Lower lobe of right lung (tissue), 2 donors: ENCODE measurements around the gene AFAP1. TPM values are rescaled to one million over a fixed set of nuclear protein-coding genes. Genes with fewer than 3 reads are reported as not detected.

Source experiments
- ATAC-seq, 2 donors: fragments of 200-7000 bp; cut with Tn5 transposase; one replicate each; pipeline ENCODE4 v1.9.1; 2020 to 2022; ENCODE audit warnings: mild to moderate bottlenecking in 2 of 2, moderate library complexity in 2 of 2
- DNase-seq: peaks from one replicate; pipeline ENCODE4 v3.0.0-alpha.2; 2020
- H3K27ac ChIP-seq: fragments of 200-600 bp; one replicate; pipeline ENCODE4 v1.8.0; 2022
- H3K27me3 ChIP-seq: fragments of 200-600 bp; one replicate; pipeline ENCODE4 v1.8.0; 2022; ENCODE audit warnings: low read depth
- H3K36me3 ChIP-seq: fragments of 200-600 bp; one replicate; pipeline ENCODE4 v1.8.0; 2022; ENCODE audit warnings: mild to moderate bottlenecking
- H3K4me1 ChIP-seq: fragments of 200-600 bp; one replicate; pipeline ENCODE4 v1.8.0; 2022
- H3K4me3 ChIP-seq: fragments of 200-600 bp; one replicate; pipeline ENCODE4 v1.8.0; 2022; ENCODE audit warnings: mild to moderate bottlenecking
- H3K9me3 ChIP-seq: fragments of 200-600 bp; one replicate; pipeline ENCODE4 v1.8.0; 2022
- intact Hi-C: fragments of 100-400 bp; cut with DNase I; formaldehyde crosslinking; loops from one replicate; pipeline ENCODE4 v1.11.0; 2022
- total RNA-seq: library from RNA; stranded (reverse); fragmentation: NEBNext Ultra II Directional; extraction: Animal tissue kit (Norgen Biotek cat#: 25700); gene quantifications from one replicate; pipeline ENCODE4 v1.2.1, GENCODE V29; 2021
- TF ChIP-seq, protein P1 (sequence below): fragments of 200-600 bp; IDR thresholded peaks from one replicate; pipeline ENCODE4 v1.8.0; 2022; ENCODE audit warnings: antibody characterized with exemption, mild to moderate bottlenecking
- donor health status: DM: no; HTN: yes; CAD: no; lungs with severe emphysema.

Gene AFAP1
- total RNA-seq, 1 donor from 2014 or later: 21.0 TPM

DNA sequence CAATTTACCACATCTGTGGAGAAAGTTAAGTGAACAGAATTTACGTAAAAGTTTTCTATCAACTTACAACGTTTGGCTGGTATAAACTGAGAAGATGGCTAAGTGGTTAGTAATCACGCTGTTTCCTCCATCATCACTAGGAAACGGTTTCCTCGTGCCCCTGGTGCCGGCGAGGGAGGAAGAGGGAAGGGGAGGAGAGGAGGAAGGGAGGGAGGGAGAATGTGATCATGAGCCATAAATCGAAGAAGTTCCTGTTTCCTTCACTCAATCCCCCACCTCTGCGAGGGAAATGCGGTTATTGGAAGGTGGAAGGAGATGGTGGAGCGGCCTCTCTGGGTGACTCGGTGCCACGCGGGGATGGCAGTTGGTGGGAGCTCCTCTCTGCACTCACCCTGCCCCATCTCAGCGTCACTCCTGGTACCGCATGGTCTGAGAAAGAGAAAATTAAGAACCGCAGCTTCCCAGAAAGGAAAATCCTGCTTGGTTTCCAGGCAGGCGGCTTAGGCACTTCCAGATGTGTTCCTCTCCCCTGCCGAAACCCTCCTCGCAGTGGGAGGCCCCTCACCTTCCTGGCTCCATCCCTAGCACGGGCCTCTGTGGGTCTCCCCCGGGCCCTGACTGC lies 216.8 kb downstream of the AFAP1 start:
- H3K4me3 ChIP-seq: no peak overlapping the region
- H3K27ac ChIP-seq: no peak overlapping the region
- no peak for ATAC-seq
- H3K4me1 ChIP-seq: peaks cover 5% of the 10 kb centered on the region
- no peak for DNase-seq
- TF ChIP-seq, protein P1, sequence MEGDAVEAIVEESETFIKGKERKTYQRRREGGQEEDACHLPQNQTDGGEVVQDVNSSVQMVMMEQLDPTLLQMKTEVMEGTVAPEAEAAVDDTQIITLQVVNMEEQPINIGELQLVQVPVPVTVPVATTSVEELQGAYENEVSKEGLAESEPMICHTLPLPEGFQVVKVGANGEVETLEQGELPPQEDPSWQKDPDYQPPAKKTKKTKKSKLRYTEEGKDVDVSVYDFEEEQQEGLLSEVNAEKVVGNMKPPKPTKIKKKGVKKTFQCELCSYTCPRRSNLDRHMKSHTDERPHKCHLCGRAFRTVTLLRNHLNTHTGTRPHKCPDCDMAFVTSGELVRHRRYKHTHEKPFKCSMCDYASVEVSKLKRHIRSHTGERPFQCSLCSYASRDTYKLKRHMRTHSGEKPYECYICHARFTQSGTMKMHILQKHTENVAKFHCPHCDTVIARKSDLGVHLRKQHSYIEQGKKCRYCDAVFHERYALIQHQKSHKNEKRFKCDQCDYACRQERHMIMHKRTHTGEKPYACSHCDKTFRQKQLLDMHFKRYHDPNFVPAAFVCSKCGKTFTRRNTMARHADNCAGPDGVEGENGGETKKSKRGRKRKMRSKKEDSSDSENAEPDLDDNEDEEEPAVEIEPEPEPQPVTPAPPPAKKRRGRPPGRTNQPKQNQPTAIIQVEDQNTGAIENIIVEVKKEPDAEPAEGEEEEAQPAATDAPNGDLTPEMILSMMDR: no peak
- peaks cover 19% of the 10 kb centered on the region for H3K27me3 ChIP-seq
- H3K9me3 ChIP-seq: no peaks in the 10 kb centered on the region
- intact Hi-C loops: no loop called here
- H3K36me3 ChIP-seq: no peaks in the 10 kb centered on the region

DNA sequence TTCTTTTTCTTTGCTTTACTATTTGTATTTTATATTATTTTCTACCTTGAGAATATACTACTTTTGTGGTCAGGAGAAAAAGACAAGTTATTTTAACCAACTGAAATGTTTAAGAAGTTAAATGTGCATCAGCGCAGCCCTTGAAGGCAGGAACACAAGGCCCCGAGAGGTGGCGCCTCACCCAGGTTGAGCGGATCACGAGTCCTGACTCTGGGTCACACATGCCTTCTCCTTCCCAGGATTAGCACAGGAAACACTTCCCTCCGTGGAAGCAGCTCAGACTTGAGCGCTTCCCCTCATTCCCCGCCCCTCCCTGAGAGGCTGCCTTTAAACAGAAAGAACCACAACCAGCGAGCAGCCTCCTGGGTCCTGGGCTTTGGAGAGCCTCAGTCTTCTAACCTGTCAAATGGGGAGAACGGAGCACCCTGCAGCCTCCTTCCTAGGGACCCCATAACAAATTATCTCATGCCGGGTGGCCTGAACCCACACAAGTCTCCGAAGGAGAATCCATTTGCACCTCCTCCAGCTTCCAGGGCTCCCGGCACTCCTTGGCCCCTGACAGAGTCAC lies 217.6 kb downstream of the AFAP1 start:
- H3K4me3 ChIP-seq: no peak overlapping the region
- DNase-seq (no peak), ATAC-seq (no peak)
- intact Hi-C loops: no loop called here
- peaks cover 19% of the 10 kb centered on the region for H3K27me3 ChIP-seq
- H3K9me3 ChIP-seq: no peaks in the 10 kb centered on the region
- TF ChIP-seq, protein P1: peak; percentile 9
- H3K36me3 ChIP-seq: no peaks in the 10 kb centered on the region
- peaks cover 5% of the 10 kb centered on the region for H3K4me1 ChIP-seq
- no peak overlapping the region for H3K27ac ChIP-seq

DNA sequence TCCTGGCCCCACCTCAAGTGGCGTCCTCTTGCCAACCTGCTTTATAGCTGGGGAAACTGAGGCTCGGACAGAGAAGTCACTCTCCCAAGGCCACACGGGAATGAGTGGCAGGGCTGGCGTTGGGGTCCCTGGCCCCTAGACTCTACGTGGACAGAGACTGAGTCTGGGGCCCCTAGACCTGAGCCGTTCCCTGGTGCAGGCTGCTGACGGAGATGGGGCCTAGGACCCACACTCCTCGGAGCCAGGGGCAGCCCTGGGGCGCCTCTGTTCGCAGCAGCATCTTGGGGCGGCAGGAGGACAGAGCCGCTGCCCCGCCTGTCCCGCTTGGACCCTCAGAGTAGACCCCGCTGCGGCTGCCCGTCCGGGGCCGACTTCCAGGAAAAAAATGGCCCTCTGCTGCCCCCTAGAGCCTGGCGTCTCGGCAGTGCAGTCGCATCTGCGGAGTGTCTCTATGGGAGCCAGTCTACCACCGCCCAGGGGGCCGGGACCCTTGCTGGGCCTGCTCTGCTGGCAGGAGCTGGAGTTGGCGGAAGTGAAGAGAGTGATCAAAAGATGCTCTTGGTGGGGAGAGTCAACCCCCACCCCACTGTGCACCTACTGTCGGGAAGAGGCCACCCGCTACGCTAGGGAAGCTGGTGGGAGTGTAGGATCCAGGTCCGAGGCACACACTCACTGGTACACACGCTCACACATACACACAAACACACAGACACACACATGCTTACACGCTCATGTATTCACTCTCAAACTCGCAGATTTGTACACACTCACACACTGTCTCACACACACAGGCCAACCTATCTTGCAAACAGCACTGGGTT lies 220.1 kb downstream of the AFAP1 start:
- Histone ChIP-seq H3K9me3 (no peaks in the 10 kb centered on the region), H3K36me3 (no peaks in the 10 kb centered on the region), H3K27me3 (peaks cover 19% of the 10 kb centered on the region), H3K4me3 (no peak overlapping the region), H3K27ac (no peak overlapping the region), H3K4me1 (peaks cover 5% of the 10 kb centered on the region)
- ATAC-seq: peak; percentile 69
- DNase-seq: peak; percentile 62
- TF ChIP-seq, protein P1: peak; percentile 87
- intact Hi-C loops: no loop called here

DNA sequence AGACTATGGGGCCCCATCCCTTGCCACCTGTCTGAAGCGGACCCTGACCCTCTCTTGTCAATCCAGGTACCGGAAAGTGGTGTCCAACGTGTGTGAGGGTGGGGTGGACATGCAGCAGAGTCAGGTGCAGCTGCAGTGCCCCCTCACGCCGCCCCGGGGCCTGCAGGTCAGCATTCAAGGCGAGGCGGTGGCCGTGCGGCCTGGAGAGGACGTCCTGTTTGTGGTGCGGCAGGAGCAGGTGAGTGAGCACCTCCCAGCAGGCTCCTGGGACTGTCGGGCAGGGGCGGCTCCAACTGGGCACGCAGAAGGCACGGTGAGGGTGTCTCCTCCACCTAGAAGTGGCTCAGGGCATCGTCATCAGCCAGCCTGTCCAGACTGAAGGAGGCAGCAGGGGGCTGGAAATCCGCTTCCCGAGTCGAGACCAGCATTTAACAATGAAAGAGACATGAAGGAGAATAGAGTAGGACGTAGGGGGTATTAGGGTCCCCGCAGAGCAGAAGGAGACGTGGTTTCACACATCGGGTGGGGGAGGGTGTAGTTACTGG lies 221.6 kb downstream of the AFAP1 start:
- ATAC-seq: no peak
- Histone ChIP-seq H3K9me3 (no peaks in the 10 kb centered on the region), H3K27ac (no peak overlapping the region), H3K4me3 (no peak overlapping the region), H3K27me3 (peaks cover 19% of the 10 kb centered on the region), H3K36me3 (no peaks in the 10 kb centered on the region), H3K4me1 (peaks cover 5% of the 10 kb centered on the region)
- no peak for DNase-seq
- intact Hi-C loops: no loop called here
- TF ChIP-seq, protein P1: no peak

DNA sequence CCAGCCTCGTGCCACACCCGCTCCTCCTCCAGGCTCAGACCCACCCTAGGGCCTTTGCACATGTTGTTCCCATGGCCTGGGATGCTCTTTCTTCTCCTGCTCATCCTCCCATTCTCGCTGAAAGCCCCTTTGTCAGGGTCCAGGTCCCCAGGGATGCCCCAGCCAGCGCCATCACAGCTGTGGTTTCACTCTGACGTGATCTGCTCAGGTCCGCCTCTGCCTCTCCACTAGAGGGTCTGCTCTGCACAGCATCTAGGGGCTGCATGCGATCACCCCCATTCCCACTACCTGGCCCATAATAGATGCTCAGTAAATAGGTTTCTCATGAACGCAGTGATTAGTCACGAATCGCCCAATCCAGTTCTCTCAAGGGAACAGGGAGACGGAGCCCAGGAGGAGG lies 222.5 kb downstream of the AFAP1 start:
- ATAC-seq (no peak), DNase-seq (no peak)
- Histone ChIP-seq H3K36me3 (no peaks in the 10 kb centered on the region), H3K4me3 (no peak overlapping the region), H3K27ac (no peak overlapping the region), H3K9me3 (no peaks in the 10 kb centered on the region), H3K27me3 (peaks cover 19% of the 10 kb centered on the region), H3K4me1 (peaks cover 5% of the 10 kb centered on the region)
- TF ChIP-seq, protein P1: no peak
- intact Hi-C loops: no loop called here
